Measurements from ENCODE around the gene OR2A5.

- TF ChIP-seq, protein P1, sequence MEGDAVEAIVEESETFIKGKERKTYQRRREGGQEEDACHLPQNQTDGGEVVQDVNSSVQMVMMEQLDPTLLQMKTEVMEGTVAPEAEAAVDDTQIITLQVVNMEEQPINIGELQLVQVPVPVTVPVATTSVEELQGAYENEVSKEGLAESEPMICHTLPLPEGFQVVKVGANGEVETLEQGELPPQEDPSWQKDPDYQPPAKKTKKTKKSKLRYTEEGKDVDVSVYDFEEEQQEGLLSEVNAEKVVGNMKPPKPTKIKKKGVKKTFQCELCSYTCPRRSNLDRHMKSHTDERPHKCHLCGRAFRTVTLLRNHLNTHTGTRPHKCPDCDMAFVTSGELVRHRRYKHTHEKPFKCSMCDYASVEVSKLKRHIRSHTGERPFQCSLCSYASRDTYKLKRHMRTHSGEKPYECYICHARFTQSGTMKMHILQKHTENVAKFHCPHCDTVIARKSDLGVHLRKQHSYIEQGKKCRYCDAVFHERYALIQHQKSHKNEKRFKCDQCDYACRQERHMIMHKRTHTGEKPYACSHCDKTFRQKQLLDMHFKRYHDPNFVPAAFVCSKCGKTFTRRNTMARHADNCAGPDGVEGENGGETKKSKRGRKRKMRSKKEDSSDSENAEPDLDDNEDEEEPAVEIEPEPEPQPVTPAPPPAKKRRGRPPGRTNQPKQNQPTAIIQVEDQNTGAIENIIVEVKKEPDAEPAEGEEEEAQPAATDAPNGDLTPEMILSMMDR (IDR thresholded peaks at IDR 0.05; ENCODE audit: low read length): no peak
- no peak for TF ChIP-seq EZH2 (IDR thresholded peaks at IDR 0.05; ENCODE audit: borderline replicate concordance, low read length)
Observed at GRCh38 chr7:144087230-144087629, 38.5 kb downstream of the OR2A5 start.

Measured in OCI-LY1 (cell line).